ENCODE data around the gene TK1. TPM values are rescaled to one million over a fixed set of nuclear protein-coding genes. Genes with fewer than 3 reads are reported as not detected.
"Not testable (repeated sequence)": the region's sequence is repeated elsewhere in the genome, so short reads cannot be mapped to it uniquely, and the experiment has no call there.

TK1 gene
- total RNA-seq, 1 donor from 2014 or later, result 1.2 TPM

- DNase-seq (ENCODE audit: low spot score), result not testable (repeated sequence)
- intact Hi-C loops (cut with DNase I), result loop anchor here (5.0 kb wide), 1 partner anchor 37 kb away; no protein-coding TSS in a partner anchor
These were observed 47.0 kb downstream of the TK1 start for GRCh38 chr17:78139861-78140168.

GRCh38 chr17:78138204-78139060 lies 48.4 kb downstream of the TK1 start:
- intact Hi-C loops (cut with DNase I), result no loop called here
- no peak for DNase-seq (ENCODE audit: low spot score)

GRCh38 chr17:78137392-78138203 lies 49.3 kb downstream of the TK1 start:
- intact Hi-C loops (cut with DNase I), result no loop called here
- DNase-seq (ENCODE audit: low spot score), result peak; percentile 81

GRCh38 chr17:78135858-78136500 lies 50.9 kb downstream of the TK1 start:
- DNase-seq (ENCODE audit: low spot score), result no peak
- intact Hi-C loops (cut with DNase I), result no loop called here

- intact Hi-C loops (cut with DNase I), result no loop called here
- DNase-seq (ENCODE audit: low spot score), result peak; percentile 46
These were observed 51.9 kb downstream of the TK1 start for GRCh38 chr17:78134899-78135385.

- no peak for DNase-seq (ENCODE audit: low spot score)
- intact Hi-C loops (cut with DNase I), result no loop called here
These were observed 52.6 kb downstream of the TK1 start for GRCh38 chr17:78133971-78134898.

GRCh38 chr17:78133179-78133951 lies 53.5 kb downstream of the TK1 start:
- peak; percentile 69 for DNase-seq (ENCODE audit: low spot score)
- intact Hi-C loops (cut with DNase I), result no loop called here

GRCh38 chr17:78132767-78133178 lies 54.1 kb downstream of the TK1 start:
- intact Hi-C loops (cut with DNase I), result no loop called here
- DNase-seq (ENCODE audit: low spot score), result no peak

- intact Hi-C loops (cut with DNase I), result no loop called here
- peak; percentile 76 for DNase-seq (ENCODE audit: low spot score)
These were observed 54.7 kb downstream of the TK1 start for GRCh38 chr17:78132084-78132676.

GRCh38 chr17:78131172-78132083 lies 55.4 kb downstream of the TK1 start:
- DNase-seq (ENCODE audit: low spot score), result peak; percentile 81
- intact Hi-C loops (cut with DNase I), result no loop called here

- DNase-seq (ENCODE audit: low spot score), result peak; percentile 82
- intact Hi-C loops (cut with DNase I), result no loop called here
These were observed 56.3 kb downstream of the TK1 start, which contains the start of gene TMC8 for GRCh38 chr17:78130437-78131101. Gene TMC8, plus strand, starts transcription at chr17:78130771. Its CDS starts 818 bp downstream, at chr17:78131589.

- no peak for DNase-seq (ENCODE audit: low spot score)
- intact Hi-C loops (cut with DNase I), result no loop called here
These were observed 56.8 kb downstream of the TK1 start for GRCh38 chr17:78130090-78130436.

- intact Hi-C loops (cut with DNase I), result loop anchor here (2.0 kb wide), 1 partner anchor 39 kb away; the partner anchor contains the start of gene SYNGR2
- DNase-seq (ENCODE audit: low spot score), result peak; percentile 74
These were observed 57.3 kb downstream of the TK1 start for GRCh38 chr17:78129351-78130089.

GRCh38 chr17:78128551-78129350 lies 58.1 kb downstream of the TK1 start, which contains the start of gene TMC6:
Gene TMC6, minus strand, starts transcription at chr17:78128755. Its CDS starts 1,923 bp downstream, at chr17:78126832.
- intact Hi-C loops (cut with DNase I), result loop anchor here (2.0 kb wide), 1 partner anchor 40 kb away; the partner anchor contains the start of gene SYNGR2
- DNase-seq (ENCODE audit: low spot score), result peak; percentile 83
